Stimulated activated CD8-positive, alpha-beta memory T cell treated with anti-CD3 and anti-CD28 coated beads, Interleukin-7, amount 100 ng/mL, for 1 hour (primary cell): ENCODE measurements around the gene ASS1.

Source experiments
- DNase-seq, 2 donors: peaks; one replicate each; pipeline ENCODE4 v3.0.0-alpha.2; 2020; ENCODE audit warnings: low read depth in 2 of 2

Gene ASS1

GRCh38 chr9:130531670-130532069 lies 86.9 kb downstream of the ASS1 start:
- DNase-seq: no peak

DNA sequence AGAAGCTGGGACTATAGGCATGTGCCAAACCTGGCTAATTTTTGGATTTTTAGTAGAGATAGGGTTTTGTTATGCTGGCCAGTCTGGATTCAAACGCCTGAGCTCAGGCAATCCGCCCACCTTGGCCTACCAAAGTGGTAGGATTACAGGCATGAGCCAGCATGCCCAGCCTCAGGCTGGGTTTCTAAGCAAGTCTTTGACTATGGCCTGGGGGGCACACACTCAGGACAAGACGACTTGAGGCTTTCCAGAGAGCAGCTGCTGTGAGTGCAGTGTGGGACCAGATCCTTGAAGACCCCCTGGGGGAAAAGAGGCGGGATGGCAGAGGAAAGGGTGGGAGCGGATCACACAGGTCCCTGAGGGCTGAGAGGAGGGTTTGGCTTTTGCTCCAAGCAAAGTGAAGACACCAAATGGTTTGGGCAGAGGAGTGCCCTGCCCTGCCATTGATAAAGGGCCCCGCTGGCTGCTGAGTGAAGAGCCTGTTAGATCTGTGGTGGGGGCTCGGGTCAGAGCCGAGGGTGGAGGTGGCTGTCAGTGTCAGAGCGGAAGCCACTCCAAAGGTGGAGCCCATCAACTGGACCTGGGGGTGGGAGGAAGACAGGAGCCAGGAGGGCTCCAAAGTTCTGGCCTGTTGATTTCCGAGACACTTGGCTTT lies 87.8 kb downstream of the ASS1 start:
- no peak for DNase-seq

- no peak for DNase-seq
Observed at GRCh38 chr9:130535818-130536521, 91.2 kb downstream of the ASS1 start.

DNA sequence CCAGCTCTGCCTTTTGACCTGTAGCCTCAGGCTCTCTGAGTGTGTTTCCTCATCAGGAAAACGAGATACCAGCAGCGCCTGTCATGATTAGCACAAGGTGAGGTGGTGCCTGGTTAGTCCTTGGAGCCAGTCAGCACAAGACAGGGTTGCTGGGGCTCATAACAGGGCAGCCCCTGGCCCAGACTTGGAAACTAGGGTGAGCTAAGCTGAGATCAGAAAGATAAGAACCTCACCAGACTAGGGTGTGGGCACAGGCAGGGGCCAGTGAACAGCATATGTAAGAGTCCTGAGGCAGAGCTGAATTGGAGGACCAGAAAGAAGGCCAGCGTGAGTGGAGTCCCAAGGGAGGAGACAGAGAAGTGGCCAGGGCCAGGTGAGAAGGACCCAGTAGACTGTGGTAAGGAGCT lies 91.9 kb downstream of the ASS1 start:
- no peak for DNase-seq

GRCh38 chr9:130537346-130538050 lies 92.7 kb downstream of the ASS1 start:
- DNase-seq: no peak

DNA sequence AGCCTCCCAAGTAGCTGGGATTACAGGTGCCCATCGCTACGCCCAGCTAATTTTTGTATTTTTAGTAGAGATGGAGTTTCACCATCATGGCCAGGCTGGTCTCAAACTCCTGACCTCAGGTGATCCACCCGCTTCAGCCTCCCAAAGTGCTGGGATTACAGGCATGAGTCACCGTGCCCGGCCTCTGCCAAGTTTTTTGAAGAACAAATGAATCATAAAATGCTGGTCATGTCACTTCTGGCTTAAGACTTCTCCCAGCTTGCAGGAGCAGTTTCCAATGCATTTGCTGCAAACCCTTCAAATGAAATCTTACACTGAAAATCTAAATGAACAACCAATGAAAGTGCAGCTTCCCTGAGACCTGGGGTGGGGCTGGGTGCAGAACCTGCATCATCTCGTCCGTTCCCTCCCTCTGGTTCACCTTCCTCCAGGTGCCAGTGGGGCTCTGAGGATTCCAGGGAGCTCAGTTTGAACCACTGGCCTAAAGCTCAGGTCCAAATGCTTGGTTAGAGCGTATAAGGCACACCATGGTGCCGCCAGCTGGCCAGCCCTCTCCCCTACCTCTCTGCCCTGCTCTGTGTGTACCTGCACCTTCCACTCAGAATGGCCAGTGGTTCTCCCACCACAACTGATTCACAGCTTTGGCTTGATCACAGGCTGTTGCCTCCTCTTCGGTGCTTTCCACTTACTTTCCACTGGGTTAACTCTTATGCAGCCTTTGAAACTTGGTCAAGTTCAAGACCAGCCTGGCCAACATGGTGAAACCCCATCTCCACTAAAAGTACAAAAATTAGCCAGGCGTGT lies 94.9 kb downstream of the ASS1 start:
- no peak for DNase-seq

GRCh38 chr9:130541533-130541932 lies 96.8 kb downstream of the ASS1 start:
- no peak for DNase-seq

DNA sequence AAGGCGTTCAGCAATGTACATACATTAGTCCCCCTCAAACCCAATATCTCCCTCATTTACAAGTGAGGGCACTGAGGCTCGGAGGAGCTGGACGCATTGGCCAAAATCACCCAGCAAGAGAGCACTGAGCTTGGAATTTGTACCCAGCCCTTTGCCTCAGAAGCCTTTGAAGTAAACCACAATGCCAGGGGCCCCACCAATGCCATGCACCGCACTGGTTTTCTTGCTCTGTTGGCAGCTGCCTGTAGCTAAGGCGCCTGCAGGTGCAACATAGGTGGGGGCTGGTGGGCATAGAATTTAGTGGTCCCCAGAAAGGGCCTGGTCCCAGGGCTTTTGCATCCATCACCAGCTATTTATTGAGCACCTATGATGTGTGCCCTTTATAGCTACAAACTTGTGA lies 97.3 kb downstream of the ASS1 start:
- no peak for DNase-seq

GRCh38 chr9:130542457-130543228 lies 97.9 kb downstream of the ASS1 start:
- no peak for DNase-seq

DNA sequence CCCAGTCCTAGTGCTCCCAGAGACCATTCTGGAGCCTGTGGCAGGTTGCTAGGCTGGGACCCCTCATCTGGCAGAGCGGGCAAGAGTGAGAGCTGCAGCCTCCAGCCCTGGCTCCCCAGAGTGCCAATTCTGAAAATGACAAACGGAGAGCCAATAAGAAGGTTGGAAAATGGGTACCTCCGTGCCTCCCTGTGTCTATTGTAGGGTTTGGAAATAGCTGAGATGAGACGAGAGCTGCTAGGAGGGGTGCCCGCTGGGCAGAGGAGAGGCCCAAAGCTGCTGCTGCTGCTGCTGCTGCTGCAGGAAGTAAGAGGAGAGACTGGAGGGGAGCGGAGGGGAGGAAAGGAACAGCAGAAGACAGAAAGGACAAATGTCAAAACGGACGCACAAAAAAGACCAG lies 98.6 kb downstream of the ASS1 start:
- DNase-seq: no peak

GRCh38 chr9:130543859-130544258 lies 99.1 kb downstream of the ASS1 start:
- DNase-seq: no peak

- DNase-seq: no peak
Observed at GRCh38 chr9:130544364-130544763, 99.6 kb downstream of the ASS1 start.

GRCh38 chr9:130548103-130548502 lies 103.3 kb downstream of the ASS1 start:
- DNase-seq: no peak

- no peak for DNase-seq
Observed at GRCh38 chr9:130549093-130549735, 104.5 kb downstream of the ASS1 start.
